SIG-M5 treated with dmso at 0.1 percent for 504 hours (cell line): ENCODE measurements around the gene MINK1.
A peak's percentile ranks its signal among the peaks of the same experiment; 100 is the strongest.
"Not testable (repeated sequence)": the region's sequence is repeated elsewhere in the genome, so short reads cannot be mapped to it uniquely, and the experiment has no call there.

Experiments used
- DNase-seq: peaks from one replicate; lab custom pipeline; 2025; ENCODE audit not compliant: unreplicated experiment; lab: John Stamatoyannopoulos, UW

MINK1 gene

GRCh38 chr17:4869058-4869998 lies 36.2 kb downstream of the MINK1 start:
- DNase-seq: not testable (repeated sequence)

DNA sequence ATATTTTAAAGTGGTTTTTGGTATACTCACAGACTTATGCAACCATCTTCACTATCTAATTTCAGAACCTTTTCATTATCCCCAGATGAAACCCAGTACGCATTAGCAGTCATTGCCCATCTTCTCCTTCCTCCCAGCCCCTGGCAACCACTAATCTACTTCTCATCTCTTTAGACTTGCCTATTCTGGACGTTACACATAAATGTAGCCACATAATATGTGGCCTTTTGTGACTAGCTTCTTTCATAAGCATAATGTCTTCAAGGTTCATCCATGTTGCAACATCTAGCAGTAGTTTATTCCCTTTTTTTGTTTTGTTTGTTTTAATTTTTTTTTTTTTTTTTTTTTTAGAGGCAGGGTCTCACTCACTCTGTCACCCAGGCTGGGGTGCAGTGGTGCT lies 37.7 kb downstream of the MINK1 start:
- no peak for DNase-seq

- DNase-seq: no peak
Measured at GRCh38 chr17:4872786-4873185, 39.6 kb downstream of the MINK1 start.

DNA sequence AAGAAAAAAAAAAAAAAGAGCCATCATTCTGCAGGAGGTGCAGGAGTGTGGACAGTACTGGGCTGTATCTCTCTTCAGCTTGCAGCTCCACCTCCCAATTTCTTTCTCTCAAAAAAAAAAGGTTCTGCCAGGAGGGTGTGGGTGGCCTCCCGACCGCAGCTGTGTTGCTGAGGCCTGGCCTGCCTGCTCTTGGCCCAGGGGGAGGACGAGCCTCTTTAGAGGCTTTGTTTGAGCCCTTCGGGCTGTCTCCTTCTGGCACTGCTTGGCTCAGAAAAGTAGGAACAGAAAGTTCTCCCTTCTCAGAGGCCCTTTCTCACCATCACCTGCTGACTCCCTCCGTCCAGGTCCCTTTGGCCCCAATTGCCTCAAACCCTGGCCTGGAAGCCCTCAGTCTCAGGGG lies 43.9 kb downstream of the MINK1 start:
- no peak for DNase-seq

DNA sequence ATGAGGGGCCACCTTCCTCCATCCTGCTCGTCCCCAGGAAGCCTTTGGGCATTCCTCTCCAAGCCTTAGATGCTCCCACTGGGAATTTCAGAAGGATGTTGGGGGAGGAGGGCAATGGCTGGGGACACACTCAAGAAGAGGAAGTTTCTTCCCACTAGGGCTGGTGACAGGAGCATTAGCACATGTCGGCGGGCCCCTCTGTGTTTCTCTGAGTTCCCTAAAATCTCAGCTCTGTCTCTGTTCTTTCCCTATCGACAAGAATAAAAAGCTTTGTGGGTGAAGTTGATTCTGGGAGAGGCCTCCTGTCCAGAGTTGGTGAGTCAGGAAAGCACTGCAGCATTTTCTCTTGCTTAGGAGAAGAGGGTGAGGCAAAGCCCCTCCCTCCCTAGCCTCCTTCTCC lies 46.5 kb downstream of the MINK1 start:
- DNase-seq: no peak

- DNase-seq: no peak
Measured at GRCh38 chr17:4880857-4881256, 47.7 kb downstream of the MINK1 start.

DNA sequence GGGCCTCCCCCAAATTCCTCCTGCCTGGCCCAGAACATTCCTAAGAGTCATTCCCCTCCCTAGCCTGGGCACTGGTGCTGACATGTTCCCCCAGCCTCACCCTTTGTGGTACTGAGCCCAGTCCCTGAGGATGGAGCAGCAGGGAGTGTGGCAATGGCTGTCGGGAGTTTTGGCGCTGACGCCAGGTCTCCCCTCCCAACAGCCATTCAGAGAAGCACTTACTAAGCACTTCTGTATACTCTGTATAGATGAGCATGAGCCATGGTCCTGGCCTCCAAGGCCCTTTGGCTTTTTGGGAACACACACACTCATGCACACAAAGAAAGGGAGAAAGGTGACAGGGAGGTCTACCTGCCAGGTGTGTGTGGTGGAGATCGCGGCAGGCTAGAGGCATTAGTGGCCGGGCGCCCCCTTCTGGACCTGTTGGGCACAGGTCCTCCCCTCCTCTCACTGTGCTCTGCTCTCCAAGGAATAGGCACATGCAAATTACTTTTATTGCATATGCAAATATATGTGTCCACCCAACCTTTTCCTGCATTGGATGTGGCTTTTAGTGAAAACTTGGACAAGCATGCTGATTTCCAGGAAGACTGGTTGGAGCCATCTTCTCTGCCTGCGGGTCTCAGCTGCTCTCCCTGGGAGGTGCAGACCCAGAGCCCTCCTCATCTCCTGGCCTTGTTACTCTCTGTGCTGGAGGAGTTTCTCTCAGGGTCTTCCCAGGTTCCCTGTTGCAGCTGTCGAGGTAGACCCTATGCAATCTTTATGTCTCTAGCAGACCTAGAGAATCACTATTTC lies 48.8 kb downstream of the MINK1 start:
- DNase-seq: peak; percentile 33

DNA sequence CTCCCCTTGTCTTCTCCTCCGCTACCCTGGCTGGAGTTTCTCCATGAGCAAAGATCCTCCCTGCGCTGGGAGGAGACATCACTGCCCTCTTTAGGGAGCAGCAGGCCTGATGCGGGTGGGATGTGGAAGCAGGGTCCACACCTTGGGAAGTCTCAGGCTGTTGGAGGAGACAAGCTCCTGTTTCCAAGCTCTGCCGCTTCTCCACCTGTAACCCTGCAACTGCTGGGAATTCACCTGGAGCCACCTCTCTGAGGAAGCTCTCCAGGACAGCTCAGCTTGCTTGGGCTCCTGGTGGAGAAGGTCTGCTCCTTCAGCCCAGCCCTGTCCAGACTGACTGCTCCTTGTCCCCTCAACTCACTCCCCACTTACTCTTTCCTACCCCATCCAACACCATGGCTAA lies 51.3 kb downstream of the MINK1 start:
- no peak for DNase-seq

- DNase-seq: no peak
Measured at GRCh38 chr17:4886830-4887229, 53.7 kb downstream of the MINK1 start.

DNA sequence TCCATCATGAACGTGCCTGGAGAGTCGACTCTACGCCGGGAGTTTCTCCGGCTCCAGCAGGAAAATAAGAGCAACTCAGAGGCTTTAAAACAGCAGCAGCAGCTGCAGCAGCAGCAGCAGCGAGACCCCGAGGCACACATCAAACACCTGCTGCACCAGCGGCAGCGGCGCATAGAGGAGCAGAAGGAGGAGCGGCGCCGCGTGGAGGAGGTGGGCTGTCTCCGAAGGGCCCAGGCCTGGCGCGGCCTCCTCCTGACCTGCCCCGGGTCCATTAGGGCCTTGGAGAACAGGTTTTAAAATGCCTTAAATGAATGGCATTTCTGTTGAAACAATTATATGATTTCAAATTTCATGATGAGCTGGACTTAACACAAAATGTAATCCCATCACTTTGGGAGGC lies 54.4 kb downstream of the MINK1 start:
- no peak for DNase-seq

GRCh38 chr17:4891411-4892410 lies 58.6 kb downstream of the MINK1 start:
- no peak for DNase-seq

DNA sequence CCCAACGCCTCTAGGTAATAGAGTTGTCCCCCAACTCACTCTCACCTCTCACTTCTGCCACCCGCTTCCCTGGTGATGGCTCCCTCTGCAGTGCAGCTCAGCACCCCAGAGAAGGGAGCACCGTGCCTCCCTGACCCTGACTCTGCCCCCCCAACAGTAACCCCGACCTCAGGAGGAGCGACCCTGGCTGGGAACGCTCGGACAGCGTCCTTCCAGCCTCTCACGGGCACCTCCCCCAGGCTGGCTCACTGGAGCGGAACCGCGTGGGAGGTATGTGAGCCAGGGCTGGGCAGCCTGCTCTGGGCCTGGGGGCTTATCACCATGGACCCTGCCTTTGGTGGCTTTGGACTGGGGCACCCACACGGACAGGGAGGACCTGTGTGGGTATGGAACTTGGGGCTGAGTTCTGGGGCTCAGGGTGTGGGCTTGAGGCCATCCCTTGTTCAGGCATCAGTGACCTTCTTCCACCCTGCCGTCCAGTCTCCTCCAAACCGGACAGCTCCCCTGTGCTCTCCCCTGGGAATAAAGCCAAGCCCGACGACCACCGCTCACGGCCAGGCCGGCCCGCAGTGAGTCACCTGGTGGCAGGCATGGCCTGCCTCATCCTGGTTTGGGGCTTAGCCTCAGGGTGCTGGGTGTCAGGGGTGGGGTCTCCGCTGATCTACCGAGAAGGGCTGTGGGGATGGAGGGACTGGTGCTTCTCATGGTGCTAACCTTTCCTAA lies 59.5 kb downstream of the MINK1 start:
- no peak for DNase-seq

DNA sequence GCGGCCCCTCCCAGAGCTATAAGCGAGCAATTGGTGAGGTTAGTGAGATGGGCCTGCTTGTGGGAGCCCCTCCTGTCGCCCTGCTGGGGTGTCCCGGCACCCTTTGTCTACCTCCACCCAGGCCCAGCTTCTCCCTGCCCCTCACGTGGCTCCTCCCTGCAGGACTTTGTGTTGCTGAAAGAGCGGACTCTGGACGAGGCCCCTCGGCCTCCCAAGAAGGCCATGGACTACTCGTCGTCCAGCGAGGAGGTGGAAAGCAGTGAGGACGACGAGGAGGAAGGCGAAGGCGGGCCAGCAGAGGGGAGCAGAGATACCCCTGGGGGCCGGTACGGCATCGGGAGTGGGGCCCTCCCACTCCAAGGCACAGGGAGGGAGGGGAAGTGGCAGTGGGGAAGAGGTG lies 60.1 kb downstream of the MINK1 start:
- DNase-seq: no peak

DNA sequence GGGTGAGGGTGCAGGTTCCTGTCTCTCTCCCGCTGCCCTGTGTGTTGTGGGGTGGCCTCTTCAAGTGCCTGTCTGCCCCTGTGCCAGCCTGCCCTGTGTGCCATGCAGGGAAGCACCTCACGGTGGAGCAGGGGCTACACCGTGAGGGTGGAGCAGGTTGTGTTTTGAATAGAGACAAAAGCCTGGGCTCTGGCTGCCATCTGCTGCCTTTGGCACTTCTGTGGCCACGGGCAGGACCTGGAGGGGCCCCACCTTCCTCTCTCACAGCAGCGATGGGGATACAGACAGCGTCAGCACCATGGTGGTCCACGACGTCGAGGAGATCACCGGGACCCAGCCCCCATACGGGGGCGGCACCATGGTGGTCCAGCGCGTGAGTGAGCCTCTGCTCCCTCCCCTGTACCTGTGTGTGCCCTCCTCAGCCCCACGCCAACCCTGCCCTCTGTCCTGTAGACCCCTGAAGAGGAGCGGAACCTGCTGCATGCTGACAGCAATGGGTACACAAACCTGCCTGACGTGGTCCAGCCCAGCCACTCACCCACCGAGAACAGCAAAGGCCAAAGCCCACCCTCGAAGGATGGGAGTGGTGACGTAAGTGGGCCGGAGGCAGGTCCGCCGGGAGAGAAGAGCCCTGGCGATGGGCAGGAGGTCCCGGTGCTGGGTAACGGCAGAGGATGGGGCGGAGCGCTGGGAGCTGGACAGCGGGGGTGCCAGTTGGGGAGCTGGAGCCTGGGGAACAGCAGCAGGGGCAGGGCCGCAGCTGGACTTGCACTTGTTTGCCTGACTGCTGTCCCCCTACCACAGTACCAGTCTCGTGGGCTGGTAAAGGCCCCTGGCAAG lies 60.8 kb downstream of the MINK1 start:
- DNase-seq: no peak

DNA sequence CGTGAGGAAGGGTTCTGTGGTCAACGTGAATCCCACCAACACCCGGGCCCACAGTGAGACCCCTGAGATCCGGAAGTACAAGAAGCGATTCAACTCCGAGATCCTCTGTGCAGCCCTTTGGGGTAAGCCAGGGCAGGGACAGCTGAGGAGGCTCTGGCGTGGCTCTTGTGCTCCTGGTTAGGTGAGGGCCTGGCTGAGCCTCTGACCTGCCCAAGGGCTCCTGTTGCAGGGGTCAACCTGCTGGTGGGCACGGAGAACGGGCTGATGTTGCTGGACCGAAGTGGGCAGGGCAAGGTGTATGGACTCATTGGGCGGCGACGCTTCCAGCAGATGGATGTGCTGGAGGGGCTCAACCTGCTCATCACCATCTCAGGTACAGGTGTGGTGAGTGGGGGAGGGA lies 62.0 kb downstream of the MINK1 start:
- no peak for DNase-seq

DNA sequence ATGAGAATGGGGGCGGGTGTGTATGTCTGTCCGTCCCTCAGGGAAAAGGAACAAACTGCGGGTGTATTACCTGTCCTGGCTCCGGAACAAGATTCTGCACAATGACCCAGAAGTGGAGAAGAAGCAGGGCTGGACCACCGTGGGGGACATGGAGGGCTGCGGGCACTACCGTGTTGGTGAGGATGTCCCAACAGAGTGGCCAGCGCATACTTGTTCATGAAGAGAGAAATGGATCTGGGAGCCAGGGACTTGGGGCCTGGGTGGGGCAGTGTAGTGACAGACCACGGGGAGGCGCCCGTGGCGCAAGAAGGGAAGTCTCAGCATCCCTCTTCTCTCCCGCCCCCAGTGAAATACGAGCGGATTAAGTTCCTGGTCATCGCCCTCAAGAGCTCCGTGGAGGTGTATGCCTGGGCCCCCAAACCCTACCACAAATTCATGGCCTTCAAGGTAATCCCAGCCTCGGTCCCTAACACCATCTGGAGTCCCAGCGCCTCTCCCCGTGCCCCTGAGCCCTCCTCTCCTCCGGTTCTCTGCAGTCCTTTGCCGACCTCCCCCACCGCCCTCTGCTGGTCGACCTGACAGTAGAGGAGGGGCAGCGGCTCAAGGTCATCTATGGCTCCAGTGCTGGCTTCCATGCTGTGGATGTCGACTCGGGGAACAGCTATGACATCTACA lies 62.7 kb downstream of the MINK1 start:
- no peak for DNase-seq

DNA sequence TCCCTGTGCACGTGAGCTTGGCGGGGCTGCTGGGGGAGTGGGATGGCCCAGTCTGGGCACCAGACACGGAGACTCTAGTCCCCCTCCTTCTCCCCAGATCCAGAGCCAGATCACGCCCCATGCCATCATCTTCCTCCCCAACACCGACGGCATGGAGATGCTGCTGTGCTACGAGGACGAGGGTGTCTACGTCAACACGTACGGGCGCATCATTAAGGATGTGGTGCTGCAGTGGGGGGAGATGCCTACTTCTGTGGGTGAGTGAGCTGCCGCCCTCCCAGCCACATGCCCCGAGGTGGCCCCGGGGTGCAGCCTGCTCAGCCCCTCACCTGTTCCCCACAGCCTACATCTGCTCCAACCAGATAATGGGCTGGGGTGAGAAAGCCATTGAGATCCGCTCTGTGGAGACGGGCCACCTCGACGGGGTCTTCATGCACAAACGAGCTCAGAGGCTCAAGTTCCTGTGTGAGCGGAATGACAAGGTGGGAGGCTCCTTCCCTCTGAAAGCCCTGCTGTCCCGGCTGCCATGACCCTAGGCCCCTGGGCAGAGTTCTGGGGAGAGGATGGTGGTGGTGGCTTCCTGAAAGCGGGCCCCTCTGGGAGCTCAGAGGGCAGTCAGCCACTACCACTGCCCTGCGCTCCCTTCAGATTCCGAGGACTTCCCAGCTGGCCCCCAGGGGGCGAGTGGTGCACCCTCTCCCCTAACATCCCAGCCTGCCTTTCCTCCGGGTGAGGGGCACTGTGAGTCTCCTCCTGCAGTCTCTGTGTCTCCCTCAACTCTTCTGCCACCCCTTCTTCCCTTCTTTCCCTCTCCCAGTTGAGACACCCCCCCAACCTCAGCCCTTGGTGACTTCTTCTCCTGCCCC lies 63.4 kb downstream of the MINK1 start:
- no peak for DNase-seq

DNA sequence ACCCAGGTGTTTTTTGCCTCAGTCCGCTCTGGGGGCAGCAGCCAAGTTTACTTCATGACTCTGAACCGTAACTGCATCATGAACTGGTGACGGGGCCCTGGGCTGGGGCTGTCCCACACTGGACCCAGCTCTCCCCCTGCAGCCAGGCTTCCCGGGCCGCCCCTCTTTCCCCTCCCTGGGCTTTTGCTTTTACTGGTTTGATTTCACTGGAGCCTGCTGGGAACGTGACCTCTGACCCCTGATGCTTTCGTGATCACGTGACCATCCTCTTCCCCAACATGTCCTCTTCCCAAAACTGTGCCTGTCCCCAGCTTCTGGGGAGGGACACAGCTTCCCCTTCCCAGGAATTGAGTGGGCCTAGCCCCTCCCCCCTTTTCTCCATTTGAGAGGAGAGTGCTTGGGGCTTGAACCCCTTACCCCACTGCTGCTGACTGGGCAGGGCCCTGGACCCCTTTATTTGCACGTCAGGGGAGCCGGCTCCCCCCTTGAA lies 64.1 kb downstream of the MINK1 start:
- DNase-seq: no peak
